Esophagus squamous epithelium (tissue), 4 donors: ENCODE results near the gene TMEM201.

Experiments
- POLR2A ChIP-seq, 4 donors: fragments of 450-650 bp; IDR thresholded peaks; one replicate each; pipeline ENCODE4 v1.6.1; 2017; ENCODE audit warnings: antibody characterized with exemption in 4 of 4, mild to moderate bottlenecking in 4 of 4, moderate library complexity in 3 of 4
- TF ChIP-seq, protein P1 (sequence below), 6 experiments: fragments of 450-650 bp in 4 of 6; fragments of 200-600 bp in 2 of 6; sonication (generic) in 2 of 6; IDR thresholded peaks; one replicate each; pipeline ENCODE4 v1.5.1; 2016 to 2019; ENCODE audit warnings: antibody characterized with exemption in 6 of 6, mild to moderate bottlenecking in 4 of 6, moderate library complexity in 4 of 6

DNA sequence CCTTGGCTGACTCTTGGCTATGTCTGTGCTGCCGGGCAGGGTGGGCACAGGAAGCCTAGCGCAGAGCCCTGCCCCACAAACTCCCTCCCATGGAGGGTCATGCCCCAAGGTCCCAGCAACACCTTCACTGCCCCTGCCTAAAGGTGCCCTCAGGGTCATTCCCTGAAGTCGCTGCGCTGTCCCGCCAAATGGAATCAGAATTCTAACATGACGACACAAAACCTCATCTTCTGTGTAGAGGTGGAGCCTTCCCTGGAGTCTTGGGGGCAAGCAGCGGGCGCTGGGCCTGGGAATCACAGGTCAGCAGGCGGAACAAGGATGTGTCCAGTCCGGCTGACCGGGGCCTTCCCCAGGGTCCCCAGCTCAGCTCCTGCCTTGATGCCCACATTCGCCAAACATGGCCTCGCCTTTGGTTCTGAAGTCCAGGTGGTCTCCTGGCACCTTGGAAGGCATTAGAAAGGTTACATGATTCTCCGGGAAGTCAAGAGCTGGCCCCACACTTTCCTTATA lies 17.3 kb downstream of the TMEM201 start:
- TF ChIP-seq, protein P1, sequence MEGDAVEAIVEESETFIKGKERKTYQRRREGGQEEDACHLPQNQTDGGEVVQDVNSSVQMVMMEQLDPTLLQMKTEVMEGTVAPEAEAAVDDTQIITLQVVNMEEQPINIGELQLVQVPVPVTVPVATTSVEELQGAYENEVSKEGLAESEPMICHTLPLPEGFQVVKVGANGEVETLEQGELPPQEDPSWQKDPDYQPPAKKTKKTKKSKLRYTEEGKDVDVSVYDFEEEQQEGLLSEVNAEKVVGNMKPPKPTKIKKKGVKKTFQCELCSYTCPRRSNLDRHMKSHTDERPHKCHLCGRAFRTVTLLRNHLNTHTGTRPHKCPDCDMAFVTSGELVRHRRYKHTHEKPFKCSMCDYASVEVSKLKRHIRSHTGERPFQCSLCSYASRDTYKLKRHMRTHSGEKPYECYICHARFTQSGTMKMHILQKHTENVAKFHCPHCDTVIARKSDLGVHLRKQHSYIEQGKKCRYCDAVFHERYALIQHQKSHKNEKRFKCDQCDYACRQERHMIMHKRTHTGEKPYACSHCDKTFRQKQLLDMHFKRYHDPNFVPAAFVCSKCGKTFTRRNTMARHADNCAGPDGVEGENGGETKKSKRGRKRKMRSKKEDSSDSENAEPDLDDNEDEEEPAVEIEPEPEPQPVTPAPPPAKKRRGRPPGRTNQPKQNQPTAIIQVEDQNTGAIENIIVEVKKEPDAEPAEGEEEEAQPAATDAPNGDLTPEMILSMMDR (IDR thresholded peaks at IDR 0.05), result no peak
- no peak for TF ChIP-seq POLR2A (IDR thresholded peaks at IDR 0.05)
